ENCODE results near the gene SMYD4.

The SMYD4 gene

DNA sequence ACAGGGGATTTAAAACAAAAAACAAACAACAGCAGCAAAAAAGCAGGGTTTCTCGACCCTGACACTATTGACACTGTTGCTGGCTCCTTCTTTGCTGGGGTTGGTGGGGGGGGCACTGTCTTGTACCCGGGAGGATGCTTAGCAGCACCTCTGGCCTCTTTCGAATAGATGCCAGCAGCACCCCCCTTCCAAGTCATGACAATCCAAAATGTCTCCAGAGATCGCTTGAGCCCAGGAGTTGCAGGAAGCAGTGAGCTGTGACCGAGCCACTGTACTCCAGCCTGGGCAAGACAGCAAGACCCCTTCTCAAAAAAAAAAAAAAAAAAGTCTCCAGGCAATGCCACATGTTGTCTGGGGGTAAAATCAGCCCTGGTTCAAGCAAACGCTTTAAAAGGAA, 47.5 kb downstream of the SMYD4 start:
- H3K4me1 ChIP-seq (ENCODE audit: control insufficient read depth, low read length) = peaks cover 46% of the 10 kb centered on the region
- peak overlapping the region; percentile 84 for H3K27ac ChIP-seq (ENCODE audit: low read depth, low read length)
- no peak for TF ChIP-seq EZH2phosphoT487 (IDR thresholded peaks at IDR 0.05; ENCODE audit: borderline replicate concordance, low read length)
- TF ChIP-seq, protein P1, sequence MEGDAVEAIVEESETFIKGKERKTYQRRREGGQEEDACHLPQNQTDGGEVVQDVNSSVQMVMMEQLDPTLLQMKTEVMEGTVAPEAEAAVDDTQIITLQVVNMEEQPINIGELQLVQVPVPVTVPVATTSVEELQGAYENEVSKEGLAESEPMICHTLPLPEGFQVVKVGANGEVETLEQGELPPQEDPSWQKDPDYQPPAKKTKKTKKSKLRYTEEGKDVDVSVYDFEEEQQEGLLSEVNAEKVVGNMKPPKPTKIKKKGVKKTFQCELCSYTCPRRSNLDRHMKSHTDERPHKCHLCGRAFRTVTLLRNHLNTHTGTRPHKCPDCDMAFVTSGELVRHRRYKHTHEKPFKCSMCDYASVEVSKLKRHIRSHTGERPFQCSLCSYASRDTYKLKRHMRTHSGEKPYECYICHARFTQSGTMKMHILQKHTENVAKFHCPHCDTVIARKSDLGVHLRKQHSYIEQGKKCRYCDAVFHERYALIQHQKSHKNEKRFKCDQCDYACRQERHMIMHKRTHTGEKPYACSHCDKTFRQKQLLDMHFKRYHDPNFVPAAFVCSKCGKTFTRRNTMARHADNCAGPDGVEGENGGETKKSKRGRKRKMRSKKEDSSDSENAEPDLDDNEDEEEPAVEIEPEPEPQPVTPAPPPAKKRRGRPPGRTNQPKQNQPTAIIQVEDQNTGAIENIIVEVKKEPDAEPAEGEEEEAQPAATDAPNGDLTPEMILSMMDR (IDR thresholded peaks at IDR 0.05; ENCODE audit: low read depth, low read length, poor library complexity, severe bottlenecking) = no peak
- H3K9me3 ChIP-seq (ENCODE audit: control insufficient read depth, insufficient read depth, low read length) = no peaks in the 10 kb centered on the region
- no peaks in the 10 kb centered on the region for H4K20me1 ChIP-seq (ENCODE audit: control insufficient read depth, insufficient read depth, low read depth, low read length)
- H3K4me2 ChIP-seq (ENCODE audit: low read length) = peak overlapping the region; percentile 61
- H3F3A ChIP-seq (ENCODE audit: control insufficient read depth, insufficient read depth) = peaks cover 16% of the 10 kb centered on the region
- H3K9me2 ChIP-seq (replicated peaks; ENCODE audit: control insufficient read depth, low read length) = no peaks in the 10 kb centered on the region
- no peaks in the 10 kb centered on the region for H3K79me2 ChIP-seq (ENCODE audit: control insufficient read depth, low read length)
- peak overlapping the region; percentile 43 for H3K4me3 ChIP-seq (ENCODE audit: low read length)
- no peaks in the 10 kb centered on the region for H3K27me3 ChIP-seq (ENCODE audit: control insufficient read depth, low read length)
- H3K36me3 ChIP-seq (ENCODE audit: control insufficient read depth, low read length) = peaks cover 73% of the 10 kb centered on the region

DNA sequence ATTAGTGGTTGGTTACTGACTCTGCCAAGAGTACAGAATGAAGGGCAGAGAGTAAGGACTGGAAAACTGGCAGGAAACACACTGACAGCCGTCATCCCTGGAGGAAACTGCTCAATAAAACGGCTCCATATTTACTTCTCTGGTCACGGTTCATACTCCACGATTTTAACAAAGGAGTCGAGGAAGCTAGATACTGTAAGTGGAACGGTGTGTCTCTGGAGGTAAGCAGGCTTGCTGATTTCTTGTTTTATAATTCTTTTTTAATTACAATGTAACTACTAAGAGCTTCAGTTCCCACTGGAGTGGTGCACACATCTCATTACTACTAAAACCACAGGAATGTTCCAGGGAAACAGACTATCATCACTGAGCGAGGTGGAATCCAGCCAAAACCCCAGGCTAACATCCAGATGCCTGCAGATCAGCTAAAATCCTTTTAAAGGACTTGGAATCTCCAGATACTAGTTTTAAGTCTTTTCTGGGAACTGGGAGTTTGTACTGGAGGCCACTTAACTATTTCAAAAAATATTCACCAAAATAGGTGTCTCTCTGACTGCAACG, 50.1 kb downstream of the SMYD4 start:
- Histone ChIP-seq H3K4me2 (ENCODE audit: low read length) (no peak overlapping the region), H3K27ac (ENCODE audit: low read depth, low read length) (peak overlapping the region; percentile 12; the same call in 1 of the 2 replicates), H3K9me2 (replicated peaks; ENCODE audit: control insufficient read depth, low read length) (no peaks in the 10 kb centered on the region), H3K27me3 (ENCODE audit: control insufficient read depth, low read length) (no peaks in the 10 kb centered on the region), H3K79me2 (ENCODE audit: control insufficient read depth, low read length) (no peaks in the 10 kb centered on the region), H4K20me1 (ENCODE audit: control insufficient read depth, insufficient read depth, low read depth, low read length) (no peaks in the 10 kb centered on the region), H3K36me3 (ENCODE audit: control insufficient read depth, low read length) (peaks cover 79% of the 10 kb centered on the region), H3K4me1 (ENCODE audit: control insufficient read depth, low read length) (peaks cover 46% of the 10 kb centered on the region), H3K4me3 (ENCODE audit: low read length) (no peak overlapping the region), H3F3A (ENCODE audit: control insufficient read depth, insufficient read depth) (peaks cover 18% of the 10 kb centered on the region), H3K9me3 (ENCODE audit: control insufficient read depth, insufficient read depth, low read length) (no peaks in the 10 kb centered on the region)
- TF ChIP-seq, protein P1 (IDR thresholded peaks at IDR 0.05; ENCODE audit: low read depth, low read length, poor library complexity, severe bottlenecking) = no peak
- no peak for TF ChIP-seq EZH2phosphoT487 (IDR thresholded peaks at IDR 0.05; ENCODE audit: borderline replicate concordance, low read length)

DNA sequence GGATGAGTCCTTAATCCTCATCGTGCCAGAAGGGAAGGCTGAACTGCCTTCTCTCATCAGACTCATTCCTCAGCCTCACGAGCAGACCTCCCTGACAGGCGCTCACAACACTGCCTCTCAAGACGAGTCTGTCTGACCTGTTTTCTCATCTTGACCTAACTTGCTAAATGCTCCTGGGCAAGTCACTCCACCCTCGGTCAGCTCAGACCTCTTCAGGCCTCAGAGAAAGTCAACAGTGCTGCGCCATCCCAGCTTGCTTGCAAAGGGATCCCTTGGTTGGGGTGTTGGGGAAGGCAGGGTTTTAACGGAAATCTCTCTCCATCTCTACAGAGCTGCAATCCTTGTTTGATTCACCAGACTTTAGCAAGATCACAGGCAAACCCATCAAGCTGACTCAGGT, 52.8 kb downstream of the SMYD4 start:
- H3K27me3 ChIP-seq (ENCODE audit: control insufficient read depth, low read length) = no peaks in the 10 kb centered on the region
- peaks cover 22% of the 10 kb centered on the region for H3K4me1 ChIP-seq (ENCODE audit: control insufficient read depth, low read length)
- no peak overlapping the region for H3K4me3 ChIP-seq (ENCODE audit: low read length)
- TF ChIP-seq, protein P1 (IDR thresholded peaks at IDR 0.05; ENCODE audit: low read depth, low read length, poor library complexity, severe bottlenecking) = no peak
- TF ChIP-seq EZH2phosphoT487 (IDR thresholded peaks at IDR 0.05; ENCODE audit: borderline replicate concordance, low read length) = no peak
- H3K4me2 ChIP-seq (ENCODE audit: low read length) = no peak overlapping the region
- H4K20me1 ChIP-seq (ENCODE audit: control insufficient read depth, insufficient read depth, low read depth, low read length) = no peaks in the 10 kb centered on the region
- peaks cover 9% of the 10 kb centered on the region for H3F3A ChIP-seq (ENCODE audit: control insufficient read depth, insufficient read depth)
- peaks cover 59% of the 10 kb centered on the region for H3K36me3 ChIP-seq (ENCODE audit: control insufficient read depth, low read length)
- no peaks in the 10 kb centered on the region for H3K9me2 ChIP-seq (replicated peaks; ENCODE audit: control insufficient read depth, low read length)
- no peak overlapping the region for H3K27ac ChIP-seq (ENCODE audit: low read depth, low read length)
- no peaks in the 10 kb centered on the region for H3K9me3 ChIP-seq (ENCODE audit: control insufficient read depth, insufficient read depth, low read length)
- no peaks in the 10 kb centered on the region for H3K79me2 ChIP-seq (ENCODE audit: control insufficient read depth, low read length)

All from DOHH2 (cell line).